GM18909 (cell line): ENCODE data around the gene GALNT2.

Source experiments
- ATAC-seq: cut with Tn5 transposase; IDR thresholded peaks from one replicate; pipeline ENCODE4 v1.9.1; 2021; ENCODE audit warnings: mild to moderate bottlenecking; ENCODE audit not compliant: unreplicated experiment, poor library complexity

Gene GALNT2

GRCh38 chr1:230109066-230109465 lies 42.0 kb downstream of the GALNT2 start:
- no peak for ATAC-seq

- ATAC-seq = peak; percentile 88
These were observed 43.0 kb downstream of the GALNT2 start for GRCh38 chr1:230109895-230110667.

GRCh38 chr1:230110971-230111370 lies 43.9 kb downstream of the GALNT2 start:
- no peak for ATAC-seq

GRCh38 chr1:230112131-230112701 lies 45.2 kb downstream of the GALNT2 start:
- no peak for ATAC-seq

- ATAC-seq = no peak
These were observed 45.7 kb downstream of the GALNT2 start for GRCh38 chr1:230112782-230113181.

- no peak for ATAC-seq
These were observed 46.2 kb downstream of the GALNT2 start for GRCh38 chr1:230113235-230113592.

GRCh38 chr1:230113593-230114236 lies 46.7 kb downstream of the GALNT2 start:
- ATAC-seq = no peak

GRCh38 chr1:230114237-230114651 lies 47.2 kb downstream of the GALNT2 start:
- no peak for ATAC-seq

- no peak for ATAC-seq
These were observed 50.7 kb downstream of the GALNT2 start for GRCh38 chr1:230117694-230118093.

- no peak for ATAC-seq
These were observed 52.3 kb downstream of the GALNT2 start for GRCh38 chr1:230119340-230119739.

- ATAC-seq = no peak
These were observed 53.4 kb downstream of the GALNT2 start for GRCh38 chr1:230120289-230120920.

GRCh38 chr1:230120921-230121381 lies 53.9 kb downstream of the GALNT2 start:
- no peak for ATAC-seq

- ATAC-seq = no peak
These were observed 54.9 kb downstream of the GALNT2 start for GRCh38 chr1:230121950-230122349.

GRCh38 chr1:230122366-230123279 lies 55.6 kb downstream of the GALNT2 start:
- ATAC-seq = no peak

- ATAC-seq = peak; percentile 88
These were observed 56.5 kb downstream of the GALNT2 start for GRCh38 chr1:230123280-230124185.

GRCh38 chr1:230124186-230125128 lies 57.4 kb downstream of the GALNT2 start:
- ATAC-seq = no peak

- ATAC-seq = no peak
These were observed 58.1 kb downstream of the GALNT2 start for GRCh38 chr1:230125141-230125540.
